NCI-H748 (cell line): ENCODE data around the gene DIPK1C.

Experiments used
- DNase-seq: peaks from one replicate; lab custom pipeline; 2025; ENCODE audit not compliant: unreplicated experiment; lab: John Stamatoyannopoulos, UW

DIPK1C gene

GRCh38 chr18:74486119-74486849 is 29.2 kb upstream of the DIPK1C start:
- DNase-seq = no peak

- DNase-seq = no peak
These were observed 25.6 kb upstream of the DIPK1C start for GRCh38 chr18:74482697-74483096.

DNA sequence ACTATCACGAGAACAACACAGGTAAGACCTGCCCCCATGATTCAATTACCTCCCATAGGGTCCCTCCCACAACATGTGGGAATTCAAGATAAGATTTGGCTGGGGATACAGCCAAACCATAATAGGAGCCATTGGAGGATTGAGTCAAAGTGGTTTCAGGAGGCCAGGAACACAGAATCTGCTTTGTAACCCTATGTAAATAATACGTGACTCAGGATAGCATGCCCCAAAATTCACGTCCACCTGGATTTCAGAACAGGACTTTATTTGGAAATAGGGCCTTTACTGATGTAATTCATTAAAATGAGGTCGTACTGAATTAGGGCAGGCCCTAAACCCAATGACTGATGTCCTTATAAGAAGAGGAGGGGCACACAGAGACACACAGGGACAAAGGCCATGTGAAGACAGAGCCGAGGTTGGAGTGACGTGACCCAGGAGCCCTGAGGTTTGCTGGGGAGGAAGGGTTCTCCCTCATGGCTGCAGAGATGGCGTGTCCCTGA is 23.1 kb upstream of the DIPK1C start:
- no peak for DNase-seq

GRCh38 chr18:74479486-74480148 is 22.5 kb upstream of the DIPK1C start:
- DNase-seq = no peak

- DNase-seq = no peak
These were observed 21.8 kb upstream of the DIPK1C start for GRCh38 chr18:74478880-74479279.

- no peak for DNase-seq
These were observed 21.2 kb upstream of the DIPK1C start for GRCh38 chr18:74478316-74478715.

DNA sequence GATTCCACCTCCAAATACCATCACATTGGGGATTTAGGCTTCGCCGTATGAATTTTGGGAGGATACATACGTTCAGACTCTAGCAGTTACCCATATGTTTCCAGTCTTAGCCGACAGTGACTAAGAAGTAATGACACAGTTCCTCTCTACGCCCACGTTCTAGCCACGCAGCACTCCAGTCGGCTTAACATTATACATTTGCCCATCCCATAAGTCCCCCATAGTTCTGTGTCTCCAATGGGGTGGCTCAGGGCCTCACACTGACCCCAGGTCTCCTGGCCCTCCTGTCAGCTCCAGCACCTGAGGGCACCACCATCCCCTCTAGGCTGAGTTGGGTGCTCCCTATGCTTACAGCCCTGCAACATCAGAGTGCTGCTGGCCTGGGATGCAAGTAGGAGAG is 20.7 kb upstream of the DIPK1C start:
- no peak for DNase-seq

- peak; percentile 44 for DNase-seq
These were observed 19.0 kb upstream of the DIPK1C start for GRCh38 chr18:74476140-74476539.

- no peak for DNase-seq
These were observed 17.0 kb upstream of the DIPK1C start for GRCh38 chr18:74473976-74474640.

- DNase-seq = no peak
These were observed 15.2 kb upstream of the DIPK1C start for GRCh38 chr18:74472312-74472711.

- no peak for DNase-seq
These were observed 11.5 kb upstream of the DIPK1C start for GRCh38 chr18:74468547-74469061.

DNA sequence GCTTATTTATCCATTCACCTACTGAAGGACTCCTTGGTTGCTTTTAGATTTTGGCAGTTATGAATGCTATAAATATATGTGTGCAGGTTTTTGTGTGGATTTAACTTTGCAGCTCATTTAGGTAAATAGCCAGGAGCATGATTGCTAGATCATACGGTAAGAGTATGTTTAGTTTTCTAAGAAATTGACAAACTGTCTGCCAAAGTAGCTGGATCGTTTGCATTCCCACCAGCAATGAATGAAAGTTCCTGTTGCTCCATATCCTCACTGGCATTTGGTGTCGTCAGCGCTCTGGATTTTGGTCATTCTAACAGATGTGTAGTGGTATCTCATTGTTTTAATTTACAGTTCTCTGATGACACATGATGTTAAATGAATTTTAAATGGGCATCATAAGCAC is 8.7 kb upstream of the DIPK1C start:
- no peak for DNase-seq

- DNase-seq = no peak
These were observed 6.9 kb upstream of the DIPK1C start for GRCh38 chr18:74463983-74464382.

GRCh38 chr18:74463254-74463653 is 6.1 kb upstream of the DIPK1C start:
- no peak for DNase-seq

DNA sequence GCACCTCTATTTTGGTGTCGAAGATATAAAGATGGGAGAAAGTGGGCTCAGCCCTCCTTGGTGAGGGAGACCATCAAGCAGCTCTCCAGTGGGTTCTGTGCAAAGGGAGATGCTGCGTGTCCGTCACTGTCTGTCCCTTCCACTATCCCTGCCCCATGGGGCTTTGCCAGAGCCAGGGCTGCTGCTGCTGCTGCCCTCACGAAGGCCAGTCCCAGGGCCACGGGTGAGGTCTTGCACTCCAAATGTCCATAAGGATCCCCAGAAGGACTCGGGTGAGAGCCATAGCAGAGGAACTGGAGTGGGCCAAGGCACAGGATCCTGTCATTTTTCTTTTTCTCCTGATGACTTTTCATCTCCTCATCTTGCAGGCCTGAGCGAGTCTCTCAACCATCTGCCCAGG is 3.7 kb upstream of the DIPK1C start:
- DNase-seq = no peak

DNA sequence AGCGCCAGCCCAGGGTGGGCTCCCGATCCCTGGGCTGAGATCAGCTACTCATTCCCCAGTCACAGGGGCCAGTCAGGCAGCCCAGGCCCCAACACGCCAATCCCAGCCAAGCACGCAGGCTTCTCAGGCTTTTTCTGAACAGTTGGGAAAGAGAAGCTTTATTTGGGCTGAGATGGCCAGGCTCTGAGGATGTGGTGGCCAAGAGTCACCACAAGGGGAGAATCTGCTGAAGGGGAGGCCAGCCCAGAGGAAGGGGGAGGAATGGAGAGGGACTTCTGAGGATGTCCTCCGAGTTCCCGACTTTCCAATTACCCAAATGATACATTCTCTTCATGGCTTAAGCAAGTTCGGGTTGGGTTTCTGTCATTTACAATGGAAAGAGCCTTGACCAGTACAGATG is 2.8 kb upstream of the DIPK1C start:
- no peak for DNase-seq

- DNase-seq = peak; percentile 71
These were observed 765 bp upstream of the DIPK1C start for GRCh38 chr18:74457725-74458421.

- peak; percentile 27 for DNase-seq
These were observed 612 bp downstream of the DIPK1C start for GRCh38 chr18:74456349-74457042.

DNA sequence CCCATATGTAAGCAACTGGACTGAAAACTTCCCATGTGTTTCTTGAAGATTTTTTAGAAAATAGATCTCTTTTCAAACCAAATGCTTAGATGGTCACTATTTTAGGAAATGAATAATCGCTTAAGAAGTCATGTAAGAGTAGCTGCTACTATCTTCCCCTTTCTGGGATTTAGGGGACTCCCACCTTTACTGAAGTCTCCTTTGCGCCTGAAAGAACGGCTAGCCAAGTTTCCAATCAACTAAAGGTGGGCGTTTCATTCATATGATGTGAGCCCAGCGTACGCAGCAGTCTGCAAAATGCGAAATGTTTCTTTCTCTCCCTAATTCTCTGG is 1.1 kb downstream of the DIPK1C start:
- DNase-seq = no peak

GRCh38 chr18:74455386-74455785 is 1.7 kb downstream of the DIPK1C start:
- no peak for DNase-seq

DNA sequence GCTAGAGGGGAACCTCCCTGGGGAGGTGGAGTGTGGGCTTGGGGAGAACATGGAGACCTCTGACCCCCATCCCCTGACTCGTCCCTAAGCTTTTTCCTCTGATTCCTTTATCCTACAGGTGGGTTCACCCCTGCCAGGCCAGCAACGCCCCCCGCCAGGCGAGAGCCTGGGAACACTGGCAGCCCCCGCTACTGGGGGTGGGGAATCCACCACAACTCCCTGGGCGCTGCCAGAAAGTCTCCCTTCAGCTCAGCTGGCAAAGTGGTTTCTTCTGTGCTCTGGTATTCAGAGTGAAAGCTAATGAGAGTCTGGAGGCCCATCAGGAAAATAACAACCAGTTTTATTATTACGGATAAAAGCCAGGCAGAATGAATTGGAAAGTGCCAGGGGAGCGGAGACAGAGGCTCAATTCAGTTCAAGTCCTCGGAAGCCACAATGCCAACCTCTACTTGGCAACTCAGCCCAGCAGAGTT is 2.8 kb downstream of the DIPK1C start:
- no peak for DNase-seq
